HCT116 (cell line): Measurements from ENCODE around the gene FGD5.

Experiments
- CBX3 ChIP-seq: IDR thresholded peaks from 2 replicates; pipeline ENCODE4 v1.6.1; 2012; ENCODE audit warnings: low read depth
- CEBPB ChIP-seq: IDR thresholded peaks from 2 replicates; pipeline ENCODE4 v1.6.1; 2012; ENCODE audit warnings: low read depth
- CTCF ChIP-seq, 3 experiments: fragments of 200-600 bp in 1 of 3; sonication (generic) in 1 of 3; IDR thresholded peaks in 2 of 3; conservative IDR thresholded peaks in 1 of 3; 2 replicates each; pipeline ENCODE4 v1.5.1; 2012 to 2017; ENCODE audit warnings: low read depth in 2 of 3, low read length in 2 of 3, antibody characterized with exemption in 1 of 3, borderline replicate concordance in 1 of 3, control low read depth in 1 of 3, mild to moderate bottlenecking in 1 of 3, mixed read lengths in 1 of 3, mixed run types in 1 of 3, moderate library complexity in 1 of 3; ENCODE audit not compliant: insufficient read depth in 1 of 3
- EZH2 ChIP-seq: fragments of 200-600 bp; sonication (generic); IDR thresholded peaks from 2 replicates; pipeline ENCODE4 v1.6.1; 2017; ENCODE audit warnings: antibody characterized with exemption, mixed run types
- MAX ChIP-seq: IDR thresholded peaks from 2 replicates; pipeline ENCODE4 v1.6.1; 2012
- POLR2A ChIP-seq: IDR thresholded peaks from 2 replicates; pipeline ENCODE4 v1.7.0; 2011; ENCODE audit warnings: borderline replicate concordance; ENCODE audit not compliant: insufficient read depth, insufficient read length; ENCODE audit errors: extremely low read depth
- POLR2AphosphoS5 ChIP-seq: IDR thresholded peaks from 2 replicates; pipeline ENCODE4 v1.6.1; 2011; ENCODE audit warnings: mild to moderate bottlenecking, low read depth, low read length, moderate library complexity
- RAD21 ChIP-seq: IDR thresholded peaks from 2 replicates; pipeline ENCODE4 v1.6.1; 2012; ENCODE audit warnings: low read depth, mild to moderate bottlenecking
- REST ChIP-seq: IDR thresholded peaks from 2 replicates; pipeline ENCODE4 v1.6.1; 2012; ENCODE audit warnings: low read depth
- SIN3A ChIP-seq: IDR thresholded peaks from 2 replicates; pipeline ENCODE4 v1.6.1; 2012; ENCODE audit warnings: low read depth
- SP1 ChIP-seq: IDR thresholded peaks from 2 replicates; pipeline ENCODE4 v1.6.1; 2012; ENCODE audit warnings: low read depth
- TCF7L2 ChIP-seq: IDR thresholded peaks from 2 replicates; pipeline ENCODE4 v1.7.0; 2011; ENCODE audit warnings: borderline replicate concordance, inconsistent platforms; ENCODE audit not compliant: insufficient read depth, insufficient read length; ENCODE audit errors: extremely low read depth

- TF ChIP-seq CEBPB (no peak), CTCF (IDR thresholded peaks at IDR 0.05 in 2 of 3, conservative IDR thresholded peaks at IDR 0.05 in 1 of 3; ENCODE audit: borderline replicate concordance in 1 of 3, insufficient read depth in 1 of 3, low read depth in 2 of 3, low read length in 2 of 3) (no peak), MAX (no peak), CBX3 (no peak), RAD21 (no peak), REST (no peak), TCF7L2 (no peak), POLR2A (no peak), SP1 (no peak), EZH2 (no peak), POLR2AphosphoS5 (no peak), SIN3A (no peak)
These were observed 45.4 kb downstream of the FGD5 start for GRCh38 chr3:14864131-14864530.
